ENCODE data around the gene CMA1. TPM values are rescaled to one million over a fixed set of nuclear protein-coding genes. Genes with fewer than 3 reads are reported as not detected.

The CMA1 gene
- total and polyA plus RNA-seq, 2 of the 8 experiments (the other 6 are each of a cell fraction or from before 2014, with no cell fraction given): not detected

DNA sequence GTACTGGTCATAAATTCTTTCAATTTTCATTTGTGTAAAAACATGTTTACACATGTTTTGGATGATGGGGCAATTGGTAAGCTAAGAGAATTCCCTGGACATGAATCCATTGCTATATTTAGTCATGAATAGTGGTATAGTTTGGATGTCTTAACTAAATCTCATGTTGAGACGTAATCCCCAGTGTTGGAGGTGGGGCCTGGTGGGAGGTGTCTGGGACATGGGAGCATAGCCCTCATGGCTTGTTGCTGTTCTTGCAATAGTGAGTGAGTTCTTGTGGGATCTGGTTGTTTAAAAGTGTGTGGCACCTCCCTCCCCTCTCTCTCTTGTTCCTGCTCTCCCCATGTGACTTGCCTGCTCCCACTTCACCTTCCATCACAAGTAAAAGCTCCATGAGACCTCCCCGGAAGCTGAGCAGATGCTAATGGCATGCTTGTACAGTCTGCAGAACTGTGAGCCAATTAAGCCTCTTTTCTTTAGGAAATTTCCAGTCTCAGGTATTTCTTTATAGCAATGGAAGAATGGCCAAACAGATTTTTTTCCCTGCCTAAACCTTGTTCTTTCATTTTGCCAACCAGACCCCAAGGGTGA, 34.4 kb upstream of the CMA1 start:
- no peak overlapping the region for H4K5ac ChIP-seq (ENCODE audit: insufficient read length, low read depth, low read length)
- H3K4me3 ChIP-seq (ENCODE audit: extremely low read depth in 1 of 4, insufficient read depth in 2 of 4, low read depth in 3 of 4, low read length in 4 of 4): no peak overlapping the region
- no peaks in the 10 kb centered on the region for H3K23me2 ChIP-seq (ENCODE audit: low read depth, low read length)
- H3K27me3 ChIP-seq (replicated peaks in 1 of 4; ENCODE audit: control insufficient read depth in 3 of 4, extremely low read depth in 1 of 4, insufficient read depth in 3 of 4, low read length in 3 of 4): no peaks in the 10 kb centered on the region
- H3K79me1 ChIP-seq (ENCODE audit: low read depth, low read length): no peaks in the 10 kb centered on the region
- H3K27ac ChIP-seq (ENCODE audit: low read depth, low read length): no peak overlapping the region
- WGBS, 2 experiments (ENCODE audit: extremely low coverage in 1 of 2, insufficient coverage in 1 of 2, insufficient read length in 1 of 2, insufficient replicate concordance in 2 of 2, low coverage in 1 of 2, low lambda C conversion rate in 2 of 2, missing lambda C conversion rate in 1 of 2): 76% methylated on average over 2 of the region's 2 CpGs; no CpG with 5 or more reads in 1 of the 2 experiments
- H3K14ac ChIP-seq (ENCODE audit: insufficient read length): no peak overlapping the region
- no peak overlapping the region for H3K23ac ChIP-seq (ENCODE audit: insufficient read length)
- ChIA-PET POLR2A (ENCODE audit: partially characterized antibody) (no interaction called here), CTCF (ENCODE audit: partially characterized antibody) (no interaction called here)
- no peak overlapping the region for H2BK5ac ChIP-seq (ENCODE audit: low read depth, low read length)
- TF ChIP-seq BCL11A (IDR thresholded peaks at IDR 0.05; ENCODE audit: low read depth in 2 of 2, low read length in 2 of 2) (no peak), CBX5 (IDR thresholded peaks at IDR 0.05; ENCODE audit: low read depth, low read length) (no peak), CHD1 (IDR thresholded peaks at IDR 0.05; ENCODE audit: low read depth, low read length) (no peak), SRF (IDR thresholded peaks at IDR 0.05; ENCODE audit: low read depth, low read length) (no peak), EP300 (IDR thresholded peaks at IDR 0.05; ENCODE audit: borderline replicate concordance in 1 of 2, low read depth in 2 of 2, low read length in 2 of 2) (no peak), CHD2 (IDR thresholded peaks at IDR 0.05; ENCODE audit: low read length) (no peak), SIX5 (IDR thresholded peaks at IDR 0.05; ENCODE audit: low read depth, low read length) (no peak), RAD21 (IDR thresholded peaks at IDR 0.05 in 1 of 2, conservative IDR thresholded peaks at IDR 0.05 in 1 of 2; ENCODE audit: low read depth in 2 of 2, low read length in 2 of 2) (no peak), KDM1A (IDR thresholded peaks at IDR 0.05; ENCODE audit: borderline replicate concordance, low read length) (no peak), TEAD4 (IDR thresholded peaks at IDR 0.05; ENCODE audit: low read depth, low read length) (no peak), SUZ12 (IDR thresholded peaks at IDR 0.05; ENCODE audit: low read length) (no peak)
- TF ChIP-seq, protein P1, sequence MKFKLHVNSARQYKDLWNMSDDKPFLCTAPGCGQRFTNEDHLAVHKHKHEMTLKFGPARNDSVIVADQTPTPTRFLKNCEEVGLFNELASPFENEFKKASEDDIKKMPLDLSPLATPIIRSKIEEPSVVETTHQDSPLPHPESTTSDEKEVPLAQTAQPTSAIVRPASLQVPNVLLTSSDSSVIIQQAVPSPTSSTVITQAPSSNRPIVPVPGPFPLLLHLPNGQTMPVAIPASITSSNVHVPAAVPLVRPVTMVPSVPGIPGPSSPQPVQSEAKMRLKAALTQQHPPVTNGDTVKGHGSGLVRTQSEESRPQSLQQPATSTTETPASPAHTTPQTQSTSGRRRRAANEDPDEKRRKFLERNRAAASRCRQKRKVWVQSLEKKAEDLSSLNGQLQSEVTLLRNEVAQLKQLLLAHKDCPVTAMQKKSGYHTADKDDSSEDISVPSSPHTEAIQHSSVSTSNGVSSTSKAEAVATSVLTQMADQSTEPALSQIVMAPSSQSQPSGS (IDR thresholded peaks at IDR 0.05; ENCODE audit: low read length): no peak
- H2AK5ac ChIP-seq (ENCODE audit: low read depth, low read length): no peak overlapping the region
- no peak overlapping the region for H4K91ac ChIP-seq (replicated peaks; ENCODE audit: insufficient read length, low read length)
- H3K9me3 ChIP-seq (ENCODE audit: insufficient read depth in 2 of 2, low read depth in 1 of 2, low read length in 1 of 2): peaks cover 12 to 18% of the 10 kb centered on the region in 2 experiments
- H3K36me3 ChIP-seq (ENCODE audit: control insufficient read depth in 2 of 4, insufficient read depth in 4 of 4, low read length in 3 of 4): no peaks in the 10 kb centered on the region
- H3K4ac ChIP-seq (replicated peaks; ENCODE audit: insufficient read length, low read depth, low read length): no peak overlapping the region
- H3K56ac ChIP-seq (replicated peaks; ENCODE audit: insufficient read length, low read depth, low read length): no peak overlapping the region
- H2BK15ac ChIP-seq (ENCODE audit: low read length): no peak overlapping the region
- H3K4me1 ChIP-seq (replicated peaks in 1 of 4; ENCODE audit: control insufficient read depth in 3 of 4, insufficient read depth in 4 of 4, low read length in 3 of 4): no peaks in the 10 kb centered on the region
- no peak overlapping the region for H2BK12ac ChIP-seq (ENCODE audit: low read depth, low read length)
- H3K4me2 ChIP-seq (ENCODE audit: insufficient read depth in 1 of 2, low read depth in 2 of 2, low read length in 2 of 2): no peak overlapping the region
- no peak overlapping the region for H2BK20ac ChIP-seq (ENCODE audit: low read length)
- no peak for DNase-seq (ENCODE audit: low read depth in 1 of 2, low spot score in 2 of 2)
- H4K20me1 ChIP-seq (replicated peaks in 1 of 2; ENCODE audit: control insufficient read depth in 1 of 2, insufficient read depth in 2 of 2, low read length in 2 of 2): no peaks in the 10 kb centered on the region
- H3K18ac ChIP-seq (ENCODE audit: extremely low read depth, low read length): no peak overlapping the region
- H3K79me2 ChIP-seq (ENCODE audit: control insufficient read depth in 1 of 2, insufficient read depth in 2 of 2, low read length in 2 of 2): no peaks in the 10 kb centered on the region
- no peak overlapping the region for H2AFZ ChIP-seq (ENCODE audit: low read length)
- H4K8ac ChIP-seq (ENCODE audit: extremely low read depth, insufficient read depth, low read length): no peak overlapping the region
- H2BK120ac ChIP-seq (replicated peaks; ENCODE audit: low read depth, low read length): no peak overlapping the region
- no peak overlapping the region for H3K9ac ChIP-seq (replicated peaks in 1 of 4; ENCODE audit: extremely low read depth in 1 of 4, low read depth in 3 of 4, low read length in 3 of 4)
- FAIRE-seq: no peak

All from H1 (cell line).